ENCODE data around the gene C16orf74.
A peak's percentile ranks its signal among the peaks of the same experiment; 100 is the strongest.

The C16orf74 gene

DNA sequence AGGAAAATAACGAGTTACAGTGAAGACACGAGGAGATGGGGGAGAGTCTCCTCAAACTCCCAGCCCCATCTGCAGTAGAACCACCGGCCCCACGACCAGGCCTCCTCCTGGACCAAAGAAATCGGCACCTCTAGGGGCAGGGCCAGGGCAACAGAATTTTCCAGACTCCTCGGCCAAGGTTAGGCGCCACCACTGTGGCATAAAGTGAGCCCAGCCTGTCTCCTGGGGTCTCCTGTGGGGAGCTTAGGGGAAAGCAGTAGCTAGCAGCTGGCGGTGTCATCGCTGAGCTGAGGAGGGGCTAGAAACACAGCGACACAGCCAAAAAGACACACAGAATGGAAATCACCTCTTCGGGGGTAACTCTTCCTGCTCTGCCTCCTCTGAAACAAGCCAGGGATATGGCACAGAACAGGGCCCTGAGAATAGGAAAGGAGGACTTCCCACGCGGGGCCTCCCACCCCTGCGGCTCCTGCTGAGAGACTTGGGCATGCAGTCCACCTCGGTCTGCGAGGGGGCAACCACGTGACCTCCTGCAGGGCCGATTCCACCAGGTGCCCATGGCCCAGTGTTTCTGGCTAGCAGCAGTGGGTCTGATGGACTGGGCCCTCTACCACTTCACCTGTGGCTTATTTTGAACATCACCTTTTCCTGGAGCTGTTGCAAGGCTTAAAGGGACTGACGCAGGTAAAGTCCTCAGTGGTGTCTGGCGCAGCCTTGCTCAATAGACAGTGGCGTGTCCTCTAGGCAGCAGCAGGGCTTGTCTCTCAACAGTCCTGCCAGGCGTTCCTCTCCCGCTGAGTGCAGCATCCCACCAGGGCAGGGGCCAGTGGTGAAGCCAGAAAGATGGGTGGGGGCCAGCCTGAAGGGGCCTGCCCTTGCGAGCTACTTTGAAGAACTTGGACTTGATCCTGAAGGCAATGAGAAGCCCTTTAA lies 55.4 kb downstream of the C16orf74 start:
- ATAC-seq (ENCODE audit: low read depth) (no peak), DNase-seq (ENCODE audit: low spot score) (no peak)
- Histone ChIP-seq H3K36me3 (ENCODE audit: low read depth) (no peaks in the 10 kb centered on the region), H3K27me3 (ENCODE audit: insufficient read depth, poor library complexity, severe bottlenecking) (no peaks in the 10 kb centered on the region), H3K4me3 (ENCODE audit: severe bottlenecking) (no peak overlapping the region), H3K9me3 (ENCODE audit: severe bottlenecking) (no peaks in the 10 kb centered on the region), H3K27ac (ENCODE audit: poor library complexity, severe bottlenecking) (no peak overlapping the region), H3K4me1 (ENCODE audit: insufficient read depth, poor library complexity, severe bottlenecking) (peaks cover 22% of the 10 kb centered on the region)
- TF ChIP-seq, protein P1, sequence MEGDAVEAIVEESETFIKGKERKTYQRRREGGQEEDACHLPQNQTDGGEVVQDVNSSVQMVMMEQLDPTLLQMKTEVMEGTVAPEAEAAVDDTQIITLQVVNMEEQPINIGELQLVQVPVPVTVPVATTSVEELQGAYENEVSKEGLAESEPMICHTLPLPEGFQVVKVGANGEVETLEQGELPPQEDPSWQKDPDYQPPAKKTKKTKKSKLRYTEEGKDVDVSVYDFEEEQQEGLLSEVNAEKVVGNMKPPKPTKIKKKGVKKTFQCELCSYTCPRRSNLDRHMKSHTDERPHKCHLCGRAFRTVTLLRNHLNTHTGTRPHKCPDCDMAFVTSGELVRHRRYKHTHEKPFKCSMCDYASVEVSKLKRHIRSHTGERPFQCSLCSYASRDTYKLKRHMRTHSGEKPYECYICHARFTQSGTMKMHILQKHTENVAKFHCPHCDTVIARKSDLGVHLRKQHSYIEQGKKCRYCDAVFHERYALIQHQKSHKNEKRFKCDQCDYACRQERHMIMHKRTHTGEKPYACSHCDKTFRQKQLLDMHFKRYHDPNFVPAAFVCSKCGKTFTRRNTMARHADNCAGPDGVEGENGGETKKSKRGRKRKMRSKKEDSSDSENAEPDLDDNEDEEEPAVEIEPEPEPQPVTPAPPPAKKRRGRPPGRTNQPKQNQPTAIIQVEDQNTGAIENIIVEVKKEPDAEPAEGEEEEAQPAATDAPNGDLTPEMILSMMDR (IDR thresholded peaks at IDR 0.05; ENCODE audit: poor library complexity, severe bottlenecking), result no peak

DNA sequence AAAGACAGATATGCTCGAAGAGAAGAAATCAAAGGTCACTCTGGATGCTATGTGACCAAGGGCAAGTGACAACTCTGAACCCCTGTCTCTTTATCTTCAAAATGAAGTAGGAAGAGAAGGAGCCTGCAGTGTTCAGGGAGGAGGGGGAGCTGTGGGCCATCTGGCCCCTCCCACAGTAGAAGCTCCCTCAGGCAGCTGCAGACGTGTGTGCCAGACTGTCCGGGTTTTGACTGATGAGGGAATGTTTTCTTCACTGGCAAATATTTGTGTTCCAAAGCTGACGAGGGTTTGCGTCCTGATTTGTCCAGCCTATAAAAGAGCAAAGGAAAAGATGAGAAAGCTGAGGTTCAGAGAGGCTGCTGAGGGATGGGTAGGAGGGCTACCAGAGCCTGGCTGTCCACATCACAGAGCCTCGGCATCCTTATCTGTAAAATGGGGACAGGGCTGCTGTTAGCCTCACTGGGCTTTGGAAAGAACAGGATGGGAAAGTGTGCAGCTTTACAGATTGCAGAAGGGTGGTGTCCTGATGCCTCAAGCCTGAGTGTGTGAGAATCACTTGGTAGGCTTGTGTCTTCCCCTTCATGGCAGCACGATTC lies 60.3 kb downstream of the C16orf74 start:
- Histone ChIP-seq H3K4me3 (ENCODE audit: severe bottlenecking) (no peak overlapping the region), H3K27me3 (ENCODE audit: insufficient read depth, poor library complexity, severe bottlenecking) (peaks cover 6% of the 10 kb centered on the region), H3K36me3 (ENCODE audit: low read depth) (peaks cover 12% of the 10 kb centered on the region; the same call in 1 of the 2 replicates), H3K9me3 (ENCODE audit: severe bottlenecking) (no peaks in the 10 kb centered on the region), H3K4me1 (ENCODE audit: insufficient read depth, poor library complexity, severe bottlenecking) (peaks cover 3% of the 10 kb centered on the region), H3K27ac (ENCODE audit: poor library complexity, severe bottlenecking) (no peak overlapping the region)
- ATAC-seq (ENCODE audit: low read depth) (no peak), DNase-seq (ENCODE audit: low spot score) (no peak)
- TF ChIP-seq, protein P1 (IDR thresholded peaks at IDR 0.05; ENCODE audit: poor library complexity, severe bottlenecking), result no peak

DNA sequence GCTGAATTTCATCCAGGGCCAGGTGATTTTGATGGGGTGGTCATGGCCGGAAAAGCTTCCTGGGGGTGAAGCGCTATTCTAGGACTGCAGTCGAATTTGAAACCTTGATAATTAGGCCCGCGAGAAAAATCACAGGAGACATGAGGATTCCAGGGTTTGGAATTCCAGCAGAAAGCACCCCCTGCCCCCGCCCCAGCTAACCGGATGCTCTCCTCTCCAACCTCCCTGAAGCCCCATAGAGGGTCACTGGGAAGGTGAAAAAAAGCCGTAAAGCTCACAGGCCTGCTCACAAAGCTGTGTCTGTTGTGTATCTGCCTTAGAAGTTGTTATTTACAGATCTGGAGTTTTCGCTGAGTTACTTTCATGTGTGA lies 61.0 kb downstream of the C16orf74 start:
- ATAC-seq (ENCODE audit: low read depth), result no peak
- Histone ChIP-seq H3K4me3 (ENCODE audit: severe bottlenecking) (no peak overlapping the region), H3K36me3 (ENCODE audit: low read depth) (peaks cover 16% of the 10 kb centered on the region), H3K4me1 (ENCODE audit: insufficient read depth, poor library complexity, severe bottlenecking) (peaks cover 3% of the 10 kb centered on the region), H3K27me3 (ENCODE audit: insufficient read depth, poor library complexity, severe bottlenecking) (peaks cover 6% of the 10 kb centered on the region), H3K9me3 (ENCODE audit: severe bottlenecking) (no peaks in the 10 kb centered on the region), H3K27ac (ENCODE audit: poor library complexity, severe bottlenecking) (no peak overlapping the region)
- no peak for DNase-seq (ENCODE audit: low spot score)
- TF ChIP-seq, protein P1 (IDR thresholded peaks at IDR 0.05; ENCODE audit: poor library complexity, severe bottlenecking), result no peak

DNA sequence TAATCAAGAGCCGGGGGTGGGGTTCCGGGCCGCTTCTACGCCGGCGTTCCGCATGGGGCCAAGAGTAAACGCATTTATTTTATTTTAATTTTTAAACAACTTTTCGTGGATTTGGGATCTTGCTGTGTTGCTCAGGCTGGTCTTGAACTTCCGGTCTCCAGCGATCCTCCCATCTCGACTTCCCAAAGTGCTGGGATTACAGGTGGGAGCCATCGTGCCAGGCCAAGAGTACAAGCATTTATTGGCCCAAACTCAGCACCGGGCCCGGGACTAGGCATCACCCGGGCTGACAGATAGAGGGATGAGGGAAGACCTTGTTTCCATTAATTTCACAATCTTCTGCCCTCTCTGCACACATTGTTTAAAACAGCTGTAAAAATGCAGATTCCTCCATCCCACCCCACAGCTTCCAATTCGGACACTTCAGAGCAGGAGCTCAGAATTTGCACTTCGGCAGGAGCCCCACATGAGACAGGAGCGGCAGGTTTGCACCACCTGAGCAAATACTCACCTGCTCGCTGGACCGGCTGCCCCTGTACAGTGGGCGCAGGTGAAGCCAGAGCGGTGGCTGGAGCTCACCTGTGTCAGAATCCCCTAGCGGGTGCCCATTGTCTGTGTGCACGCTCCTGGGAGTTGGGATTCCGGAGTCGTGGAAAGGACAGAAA lies 61.5 kb downstream of the C16orf74 start:
- H3K27me3 ChIP-seq (ENCODE audit: insufficient read depth, poor library complexity, severe bottlenecking), result peaks cover 6% of the 10 kb centered on the region
- H3K36me3 ChIP-seq (ENCODE audit: low read depth), result peaks cover 21% of the 10 kb centered on the region
- peak overlapping the region; percentile 80 for H3K4me3 ChIP-seq (ENCODE audit: severe bottlenecking)
- ATAC-seq (ENCODE audit: low read depth), result 0 out of 3 replicates have a peak, but pooled peaks have one; percentile 7
- no peaks in the 10 kb centered on the region for H3K9me3 ChIP-seq (ENCODE audit: severe bottlenecking)
- no peak overlapping the region for H3K27ac ChIP-seq (ENCODE audit: poor library complexity, severe bottlenecking)
- peaks cover 3% of the 10 kb centered on the region for H3K4me1 ChIP-seq (ENCODE audit: insufficient read depth, poor library complexity, severe bottlenecking)
- TF ChIP-seq, protein P1 (IDR thresholded peaks at IDR 0.05; ENCODE audit: poor library complexity, severe bottlenecking), result no peak
- DNase-seq (ENCODE audit: low spot score), result no peak

Data from RWPE2 (cell line).